SU-DHL-6 (cell line): ENCODE results near the gene CAMK4.

Experiments
- CTCF ChIP-seq: fragments of 200-600 bp; sonication (generic); IDR thresholded peaks from one replicate; pipeline ENCODE4 v1.5.1; 2017; ENCODE audit warnings: antibody characterized with exemption, mild to moderate bottlenecking, low read length, moderate library complexity; ENCODE audit not compliant: insufficient read depth, poor library complexity, severe bottlenecking
- EZH2phosphoT487 ChIP-seq: fragments of 200-600 bp; sonication (generic), shearing (Covaris generic); conservative IDR thresholded peaks from 2 replicates; pipeline ENCODE4 v1.6.1; 2018; ENCODE audit warnings: mild to moderate bottlenecking, antibody characterized with exemption, low read length, moderate library complexity, mixed read lengths

DNA sequence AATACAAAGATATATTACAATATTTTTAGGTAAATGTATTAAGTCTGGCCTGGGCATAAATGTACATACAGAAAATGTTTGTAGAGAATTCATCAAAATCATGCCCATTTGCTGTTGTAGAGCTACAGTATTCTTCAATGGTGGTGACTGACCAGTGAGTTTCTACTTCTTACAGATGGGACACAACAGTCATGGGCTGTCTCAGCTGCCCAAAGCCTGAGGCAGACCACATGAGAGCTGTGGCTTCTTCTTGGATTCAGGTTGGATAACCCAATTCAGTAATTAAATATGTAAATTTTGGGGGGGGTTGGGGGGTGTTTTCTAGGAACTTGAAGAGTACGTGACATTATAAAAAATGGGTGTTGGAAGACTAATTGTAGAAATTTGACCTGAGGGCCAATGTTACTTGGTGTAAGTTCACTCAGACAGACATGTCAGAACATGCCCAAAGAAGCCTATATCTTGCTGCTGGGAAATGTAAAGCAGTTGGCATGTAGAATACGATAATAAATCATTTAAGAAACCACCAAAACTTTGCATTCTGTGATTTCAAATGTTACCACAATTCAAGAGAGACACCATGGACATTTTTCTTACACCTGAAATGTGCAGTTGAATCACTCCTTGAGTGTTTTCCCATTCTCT lies 270.3 kb downstream of the CAMK4 start:
- no peak for TF ChIP-seq CTCF
- TF ChIP-seq EZH2phosphoT487 = no peak
